ENCODE data around the gene OXTR.

OXTR gene

GRCh38 chr3:8712045-8712907 lies 57.1 kb downstream of the OXTR start:
- no peaks in the 10 kb centered on the region for H3K79me2 ChIP-seq
- no peaks in the 10 kb centered on the region for H3K36me3 ChIP-seq (ENCODE audit: control insufficient read depth, insufficient read depth, low read length)
- TF ChIP-seq CTCF (IDR thresholded peaks at IDR 0.05), result no peak
- H2AFZ ChIP-seq, result no peak overlapping the region
- no peaks in the 10 kb centered on the region for H3K4me1 ChIP-seq
- no peak overlapping the region for H3K9ac ChIP-seq
- no peak overlapping the region for H3K4me3 ChIP-seq (ENCODE audit: low read depth, low read length)
- H3K9me3 ChIP-seq (ENCODE audit: control insufficient read depth, low read length), result no peaks in the 10 kb centered on the region
- H3K27ac ChIP-seq, result no peak overlapping the region
- H3K4me2 ChIP-seq (ENCODE audit: low read length), result no peak overlapping the region
- no peaks in the 10 kb centered on the region for H3K27me3 ChIP-seq (ENCODE audit: control insufficient read depth, insufficient read depth, low read length)

GRCh38 chr3:8709801-8710507 lies 59.5 kb downstream of the OXTR start:
- Histone ChIP-seq H3K9me3 (ENCODE audit: control insufficient read depth, low read length) (no peaks in the 10 kb centered on the region), H3K79me2 (no peaks in the 10 kb centered on the region), H3K27me3 (ENCODE audit: control insufficient read depth, insufficient read depth, low read length) (no peaks in the 10 kb centered on the region), H3K4me3 (ENCODE audit: low read depth, low read length) (no peak overlapping the region), H3K9ac (no peak overlapping the region), H3K36me3 (ENCODE audit: control insufficient read depth, insufficient read depth, low read length) (no peaks in the 10 kb centered on the region), H2AFZ (no peak overlapping the region), H3K4me1 (no peaks in the 10 kb centered on the region), H3K4me2 (ENCODE audit: low read length) (no peak overlapping the region), H3K27ac (no peak overlapping the region)
- no peak for TF ChIP-seq CTCF (IDR thresholded peaks at IDR 0.05)

- H2AFZ ChIP-seq, result no peak overlapping the region
- H3K9me3 ChIP-seq (ENCODE audit: control insufficient read depth, low read length), result no peaks in the 10 kb centered on the region
- H3K27ac ChIP-seq, result no peak overlapping the region
- no peaks in the 10 kb centered on the region for H3K79me2 ChIP-seq
- H3K4me3 ChIP-seq (ENCODE audit: low read depth, low read length), result no peak overlapping the region
- H3K36me3 ChIP-seq (ENCODE audit: control insufficient read depth, insufficient read depth, low read length), result no peaks in the 10 kb centered on the region
- H3K4me2 ChIP-seq (ENCODE audit: low read length), result no peak overlapping the region
- TF ChIP-seq CTCF (IDR thresholded peaks at IDR 0.05), result no peak
- no peaks in the 10 kb centered on the region for H3K4me1 ChIP-seq
- H3K9ac ChIP-seq, result no peak overlapping the region
- no peaks in the 10 kb centered on the region for H3K27me3 ChIP-seq (ENCODE audit: control insufficient read depth, insufficient read depth, low read length)
These were observed 60.1 kb downstream of the OXTR start for GRCh38 chr3:8709287-8709686.

GRCh38 chr3:8705575-8705974 lies 63.8 kb downstream of the OXTR start:
- H3K4me1 ChIP-seq, result no peaks in the 10 kb centered on the region
- no peak overlapping the region for H3K4me3 ChIP-seq (ENCODE audit: low read depth, low read length)
- no peaks in the 10 kb centered on the region for H3K27me3 ChIP-seq (ENCODE audit: control insufficient read depth, insufficient read depth, low read length)
- H3K79me2 ChIP-seq, result no peaks in the 10 kb centered on the region
- no peak overlapping the region for H3K9ac ChIP-seq
- H3K9me3 ChIP-seq (ENCODE audit: control insufficient read depth, low read length), result no peaks in the 10 kb centered on the region
- H3K27ac ChIP-seq, result no peak overlapping the region
- TF ChIP-seq CTCF (IDR thresholded peaks at IDR 0.05), result no peak
- no peak overlapping the region for H2AFZ ChIP-seq
- H3K4me2 ChIP-seq (ENCODE audit: low read length), result no peak overlapping the region
- H3K36me3 ChIP-seq (ENCODE audit: control insufficient read depth, insufficient read depth, low read length), result no peaks in the 10 kb centered on the region

Measured in parathyroid adenoma (tissue), 2 donors.